GM12801 (cell line): ENCODE data around the gene KCNN2.

Source experiments
- TF ChIP-seq, protein P1 (sequence below): IDR thresholded peaks from one replicate; pipeline ENCODE4 v1.5.1; 2011; ENCODE audit warnings: control low read depth; ENCODE audit not compliant: insufficient read length; ENCODE audit errors: extremely low read depth

Gene KCNN2

DNA sequence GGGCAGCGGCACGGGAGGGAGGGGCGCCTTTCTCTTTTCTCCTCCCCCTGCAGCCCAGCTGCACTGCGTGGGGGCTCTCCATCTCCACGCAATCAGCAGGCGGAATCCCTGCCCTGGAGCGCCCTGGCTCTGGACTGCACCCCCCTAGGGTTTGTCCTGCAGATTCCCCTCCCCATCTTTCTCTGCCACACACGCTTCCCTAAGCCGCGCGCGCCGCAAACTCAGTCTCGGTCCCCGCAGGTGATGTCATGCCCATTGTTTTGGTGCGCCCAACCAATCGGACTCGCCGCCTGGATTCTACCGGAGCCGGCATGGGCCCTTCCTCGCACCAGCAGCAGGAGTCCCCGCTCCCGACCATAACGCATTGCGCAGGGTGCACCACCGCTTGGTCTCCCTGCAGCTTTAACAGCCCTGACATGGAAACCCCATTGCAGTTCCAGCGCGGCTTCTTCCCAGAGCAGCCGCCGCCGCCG, at the start of gene KCNN2:
Gene KCNN2, plus strand, starts transcription at position 347 of the 473 bp plus-strand sequence. Its CDS starts 70 bp downstream, at position 417.
- TF ChIP-seq, protein P1, sequence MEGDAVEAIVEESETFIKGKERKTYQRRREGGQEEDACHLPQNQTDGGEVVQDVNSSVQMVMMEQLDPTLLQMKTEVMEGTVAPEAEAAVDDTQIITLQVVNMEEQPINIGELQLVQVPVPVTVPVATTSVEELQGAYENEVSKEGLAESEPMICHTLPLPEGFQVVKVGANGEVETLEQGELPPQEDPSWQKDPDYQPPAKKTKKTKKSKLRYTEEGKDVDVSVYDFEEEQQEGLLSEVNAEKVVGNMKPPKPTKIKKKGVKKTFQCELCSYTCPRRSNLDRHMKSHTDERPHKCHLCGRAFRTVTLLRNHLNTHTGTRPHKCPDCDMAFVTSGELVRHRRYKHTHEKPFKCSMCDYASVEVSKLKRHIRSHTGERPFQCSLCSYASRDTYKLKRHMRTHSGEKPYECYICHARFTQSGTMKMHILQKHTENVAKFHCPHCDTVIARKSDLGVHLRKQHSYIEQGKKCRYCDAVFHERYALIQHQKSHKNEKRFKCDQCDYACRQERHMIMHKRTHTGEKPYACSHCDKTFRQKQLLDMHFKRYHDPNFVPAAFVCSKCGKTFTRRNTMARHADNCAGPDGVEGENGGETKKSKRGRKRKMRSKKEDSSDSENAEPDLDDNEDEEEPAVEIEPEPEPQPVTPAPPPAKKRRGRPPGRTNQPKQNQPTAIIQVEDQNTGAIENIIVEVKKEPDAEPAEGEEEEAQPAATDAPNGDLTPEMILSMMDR = no peak

DNA sequence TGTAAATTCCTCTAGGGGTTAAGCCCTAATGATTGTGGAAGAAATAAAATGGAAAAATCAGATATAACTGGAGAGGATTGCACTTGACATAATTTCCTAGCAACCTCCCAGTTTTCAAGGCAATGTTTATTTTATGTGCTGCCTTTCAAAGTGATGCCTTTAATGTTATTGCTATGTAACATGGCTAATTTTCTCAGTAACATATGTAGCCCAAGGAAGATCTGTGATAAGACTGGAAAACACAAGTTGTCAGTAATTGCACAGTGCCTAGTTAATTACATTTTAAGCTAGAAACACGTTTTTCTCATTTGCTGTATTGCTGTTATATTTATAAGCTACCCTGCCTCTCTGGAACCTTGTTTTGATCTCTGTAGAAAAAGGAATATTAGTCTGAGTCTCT, 49.2 kb upstream of the KCNN2 start:
- TF ChIP-seq, protein P1 = no peak

DNA sequence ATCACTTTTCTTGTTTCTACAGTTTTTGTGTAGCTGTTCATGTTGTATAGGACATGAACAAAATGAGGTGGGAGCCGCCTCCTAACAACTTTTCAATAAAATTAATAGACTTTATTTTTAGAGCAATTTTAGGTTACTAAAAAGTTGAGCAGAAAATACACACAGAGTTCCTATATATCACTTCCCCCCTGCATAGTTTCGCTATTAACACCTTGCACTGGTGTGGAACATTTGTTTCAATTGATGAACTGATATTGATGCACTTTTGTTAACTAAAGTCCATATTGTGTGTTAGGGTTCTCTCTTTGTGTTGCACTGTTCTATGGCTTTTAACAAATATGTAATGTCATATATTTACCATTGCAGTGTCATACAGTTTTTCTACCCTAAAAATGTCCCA, 47.8 kb upstream of the KCNN2 start:
- TF ChIP-seq, protein P1 = no peak

DNA sequence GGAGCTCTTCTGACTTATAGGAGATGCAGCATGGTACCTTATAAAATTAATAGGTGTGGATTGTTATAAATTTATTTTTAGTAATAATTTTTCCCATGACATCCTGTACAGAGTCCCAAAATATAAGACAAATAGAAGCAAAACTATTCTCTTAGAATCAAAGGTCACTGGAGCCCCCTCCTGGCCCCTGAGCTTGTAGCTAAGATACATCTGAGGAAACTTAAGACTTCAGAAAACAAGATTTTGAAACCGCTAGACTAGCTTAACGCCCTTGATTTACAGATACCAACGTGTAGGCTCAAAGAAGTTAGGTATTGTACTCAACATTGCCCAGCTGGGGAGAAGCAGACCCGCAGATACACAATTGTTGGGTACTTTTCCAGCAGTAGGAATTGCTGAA, 45.7 kb upstream of the KCNN2 start:
- TF ChIP-seq, protein P1 = no peak

DNA sequence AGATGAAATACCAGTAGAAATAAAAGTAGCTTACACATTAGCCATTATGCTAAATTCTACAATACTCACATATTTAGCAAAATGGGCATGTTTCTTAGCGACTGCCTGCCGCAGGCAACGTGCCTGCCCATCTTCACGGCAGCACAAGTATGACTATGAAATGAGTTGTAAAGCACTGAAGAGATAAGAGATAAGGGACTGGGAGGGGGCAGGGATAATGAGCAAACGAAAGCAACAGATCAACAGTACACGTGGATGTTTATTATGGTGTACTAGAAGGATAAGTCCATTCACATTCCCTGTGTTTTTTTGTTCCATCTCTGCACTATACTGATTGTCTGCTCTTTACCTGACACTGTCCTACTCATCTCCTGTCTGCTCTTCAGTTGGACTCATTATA, 44.1 kb upstream of the KCNN2 start:
- TF ChIP-seq, protein P1 = no peak

DNA sequence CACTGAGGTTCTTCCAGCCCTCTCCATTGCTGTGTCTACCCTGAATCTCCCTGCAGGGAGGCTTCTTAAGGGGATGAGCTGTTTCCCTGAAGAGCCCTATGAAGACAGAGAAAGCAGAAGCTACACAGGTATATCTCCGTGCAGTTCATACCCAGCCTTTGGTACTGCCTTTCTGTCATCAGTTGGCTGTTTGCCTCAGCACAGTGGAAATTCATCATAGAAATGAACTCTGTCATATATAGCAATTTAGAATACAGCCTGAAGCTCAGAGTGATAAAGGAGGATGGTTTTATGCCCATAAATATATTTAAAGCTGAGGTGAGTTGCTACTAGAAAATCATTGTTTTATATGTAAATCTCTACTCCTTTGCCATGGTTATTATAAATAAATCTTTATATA, 42.6 kb upstream of the KCNN2 start:
- TF ChIP-seq, protein P1 = no peak

DNA sequence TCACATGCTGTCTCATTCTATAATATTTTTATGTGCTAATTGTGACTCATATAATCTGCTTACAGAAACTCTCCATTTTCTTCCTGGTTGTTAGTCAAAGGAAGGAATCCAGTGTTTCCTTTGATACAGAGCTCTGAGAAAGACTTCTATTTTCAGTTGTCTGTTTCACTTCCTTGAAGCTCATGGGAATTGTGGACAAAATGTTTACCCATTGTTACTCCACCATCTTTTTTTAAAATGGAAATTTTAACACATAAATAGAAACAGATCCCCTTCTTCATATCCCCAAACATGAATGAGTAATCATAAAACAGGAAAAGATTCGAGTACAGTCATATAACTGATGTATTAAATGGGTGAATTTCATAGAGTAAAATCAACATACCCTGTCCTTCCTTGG, 42.0 kb upstream of the KCNN2 start:
- TF ChIP-seq, protein P1 = no peak

DNA sequence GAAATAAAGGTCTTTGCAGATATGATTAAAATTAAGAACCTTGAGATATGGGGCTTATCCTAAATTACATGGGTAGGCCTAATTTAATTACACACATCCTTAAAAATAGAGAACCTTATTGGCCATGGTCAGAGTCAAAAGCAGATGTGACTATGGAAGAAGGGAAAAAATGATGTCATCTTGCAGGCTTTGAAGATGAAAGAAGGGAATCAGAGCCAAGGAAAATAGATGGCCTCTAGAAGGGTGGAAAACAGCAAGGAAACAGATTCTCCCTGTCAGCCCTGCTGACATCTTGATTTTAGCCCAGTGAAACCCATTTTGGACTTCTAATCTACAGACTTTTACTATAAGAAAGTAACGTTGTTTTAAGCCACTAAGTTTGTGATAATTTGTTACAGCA, 37.6 kb upstream of the KCNN2 start:
- TF ChIP-seq, protein P1 = no peak
